HEK293T (cell line): ENCODE data around the gene DHRS3.

Experiments
- ARNT ChIP-seq: fragments of 450-650 bp; IDR thresholded peaks from 2 replicates; pipeline ENCODE4 v1.6.1; 2017; ENCODE audit warnings: mild to moderate bottlenecking
- BHLHE40 ChIP-seq: fragments of 450-650 bp; IDR thresholded peaks from 2 replicates; pipeline ENCODE4 v1.6.1; 2016; ENCODE audit warnings: mild to moderate bottlenecking, moderate library complexity, borderline replicate concordance

DNA sequence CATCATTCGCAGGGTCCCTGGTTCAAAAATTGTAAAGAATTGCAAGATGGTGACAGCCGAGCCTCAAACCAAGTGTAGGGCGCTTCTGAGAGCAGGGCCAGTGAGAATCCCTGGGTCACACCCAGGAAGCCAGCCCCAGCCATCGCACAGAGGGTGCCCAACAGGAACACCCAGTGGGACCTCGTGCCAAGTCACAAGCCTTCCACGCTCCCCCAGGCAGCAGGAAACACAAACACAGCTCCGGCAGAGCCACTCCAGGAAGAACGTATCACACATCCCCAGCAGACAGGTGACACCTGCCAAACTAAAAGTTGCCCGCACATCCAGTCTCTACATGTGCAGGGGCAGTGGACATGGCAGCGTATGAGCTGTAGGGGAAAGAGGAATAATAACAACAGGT lies 20.2 kb downstream of the DHRS3 start:
- TF ChIP-seq BHLHE40 (no peak), ARNT (no peak)
